Common myeloid progenitor, CD34-positive (primary cell): ENCODE measurements around the gene CXCL17.

ENCODE experiments used
- CTCF ChIA-PET: fragments of 350-600 bp; sonication (Branson Sonifier 250); formaldehyde crosslinking; loops from one replicate; lab custom pipeline; 2021; ENCODE audit warnings: antibody characterized with exemption; lab: Charles Lee
- POLR2A ChIA-PET: fragments of 350-600 bp; sonication (Branson Sonifier 250); formaldehyde crosslinking; loops from one replicate; lab custom pipeline; 2021; ENCODE audit warnings: antibody characterized with exemption; lab: Charles Lee
- DNase-seq, 3 donors: peaks; one replicate each; pipeline versions ENCODE4 v3.0.0 to v3.0.0-alpha.2; 2013
- H3K27ac ChIP-seq, 2 experiments: 1 replicate in 1 of 2; 2 replicates in 1 of 2; pipeline ENCODE4 v1.7.0; 2013; ENCODE audit warnings: inconsistent platforms in 2 of 2, low read length in 2 of 2, mild to moderate bottlenecking in 2 of 2, low read depth in 1 of 2, moderate library complexity in 1 of 2; ENCODE audit not compliant: severe bottlenecking in 2 of 2, insufficient read depth in 1 of 2, poor library complexity in 1 of 2
- H3K27me3 ChIP-seq, 5 experiments: replicated peaks in 2 of 5; 1 replicate in 3 of 5; 2 replicates in 2 of 5; pipeline versions ENCODE4 v1.6.1 to v1.7.0; 2013; ENCODE audit warnings: low read length in 4 of 5, mild to moderate bottlenecking in 2 of 5, moderate library complexity in 2 of 5, inconsistent platforms in 1 of 5; ENCODE audit not compliant: insufficient read depth in 5 of 5, control insufficient read depth in 4 of 5
- H3K36me3 ChIP-seq, 4 experiments: 1 replicate in 2 of 4; 2 replicates in 2 of 4; pipeline versions ENCODE4 v1.6.1 to v1.7.0; 2013; ENCODE audit warnings: low read length in 3 of 4, control low read depth in 1 of 4, mild to moderate bottlenecking in 1 of 4; ENCODE audit not compliant: control insufficient read depth in 4 of 4, insufficient read depth in 4 of 4
- H3K4me1 ChIP-seq, 4 experiments: 1 replicate in 3 of 4; 2 replicates in 1 of 4; pipeline versions ENCODE4 v1.6.1 to v1.7.1; 2013; ENCODE audit warnings: low read length in 3 of 4, mild to moderate bottlenecking in 3 of 4, control low read depth in 1 of 4, inconsistent platforms in 1 of 4, moderate library complexity in 1 of 4; ENCODE audit not compliant: control insufficient read depth in 4 of 4, insufficient read depth in 4 of 4; ENCODE audit errors: control extremely low read depth in 1 of 4
- H3K4me3 ChIP-seq, 7 experiments: 1 replicate in 4 of 7; 2 replicates in 3 of 7; pipeline versions ENCODE4 v1.5.1 to v1.7.0; 2013; ENCODE audit warnings: mild to moderate bottlenecking in 7 of 7, low read length in 6 of 7, moderate library complexity in 6 of 7, inconsistent platforms in 2 of 7, low read depth in 2 of 7, control low read depth in 1 of 7; ENCODE audit not compliant: insufficient read depth in 4 of 7, control insufficient read depth in 1 of 7; ENCODE audit errors: extremely low read depth in 1 of 7
- H3K9me3 ChIP-seq, 5 experiments: 1 replicate in 4 of 5; 2 replicates in 1 of 5; pipeline versions ENCODE4 v1.6.1 to v1.7.1; 2013; ENCODE audit warnings: low read length in 4 of 5, mild to moderate bottlenecking in 2 of 5, inconsistent platforms in 1 of 5, low read depth in 1 of 5, moderate library complexity in 1 of 5; ENCODE audit not compliant: control insufficient read depth in 4 of 5, insufficient read depth in 2 of 5; ENCODE audit errors: control extremely low read depth in 1 of 5
- whole genome bisulfite sequencing: methylation state at CpG from one replicate; pipeline ENCODE4 v1.1.5; 2013; ENCODE audit not compliant: insufficient coverage; 5-methylcytosine and 5-hydroxymethylcytosine counted together

The CXCL17 gene

GRCh38 chr19:42412227-42412626 lies 30.5 kb downstream of the CXCL17 start:
- ChIA-PET POLR2A (no interaction called here), CTCF (no interaction called here)
- Histone ChIP-seq H3K27me3 (no peaks in the 10 kb centered on the region), H3K9me3 (no peaks in the 10 kb centered on the region), H3K4me1 (no peaks in the 10 kb centered on the region), H3K27ac (no peak overlapping the region), H3K4me3 (no peak overlapping the region), H3K36me3 (peaks cover 2 to 18% (median 7%) of the 10 kb centered on the region in 4 experiments)
- DNase-seq, result no peak
- WGBS, result 98% methylated on average over 7 of the region's 7 CpGs

DNA sequence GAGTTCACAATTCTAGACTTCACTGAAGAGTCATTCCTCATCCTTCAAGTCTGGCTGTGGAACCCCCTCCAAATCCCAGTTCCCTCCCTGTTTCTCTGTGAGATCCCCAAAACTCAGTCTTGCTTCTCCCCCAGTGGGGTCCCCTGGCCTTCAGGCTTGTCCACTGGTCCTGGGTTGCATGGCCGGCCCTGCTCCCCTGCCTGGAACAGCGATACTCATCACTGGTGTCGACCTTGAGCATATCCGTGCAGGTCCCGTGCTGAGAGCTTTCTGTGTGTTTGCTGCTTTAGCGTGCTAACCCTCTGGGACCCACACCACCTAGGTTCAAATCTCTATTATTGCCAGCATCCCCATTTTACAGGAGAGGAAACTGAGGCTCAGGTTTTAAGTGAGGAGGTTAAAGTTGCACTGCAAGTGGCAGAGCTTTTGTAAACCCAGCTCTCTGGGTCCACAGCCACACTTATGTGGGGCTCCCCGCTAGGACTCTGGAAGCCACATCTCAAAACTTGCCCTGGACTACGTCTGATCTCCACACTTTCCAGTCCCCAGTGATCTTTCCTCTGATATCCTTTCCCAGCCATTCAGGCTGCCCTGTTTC lies 31.1 kb downstream of the CXCL17 start:
- Histone ChIP-seq H3K4me1 (no peaks in the 10 kb centered on the region), H3K4me3 (no peak overlapping the region), H3K9me3 (no peaks in the 10 kb centered on the region), H3K27ac (no peak overlapping the region), H3K36me3 (peaks cover 2 to 24% (median 9%) of the 10 kb centered on the region in 4 experiments), H3K27me3 (no peaks in the 10 kb centered on the region)
- ChIA-PET CTCF (interaction anchor here (0.9 kb wide), 1 partner anchor 8 kb away, joined by 3 read pairs; no protein-coding TSS in a partner anchor), POLR2A (no interaction called here)
- 100% methylated on average over 6 of the region's 8 CpGs for WGBS
- DNase-seq, result no peak

DNA sequence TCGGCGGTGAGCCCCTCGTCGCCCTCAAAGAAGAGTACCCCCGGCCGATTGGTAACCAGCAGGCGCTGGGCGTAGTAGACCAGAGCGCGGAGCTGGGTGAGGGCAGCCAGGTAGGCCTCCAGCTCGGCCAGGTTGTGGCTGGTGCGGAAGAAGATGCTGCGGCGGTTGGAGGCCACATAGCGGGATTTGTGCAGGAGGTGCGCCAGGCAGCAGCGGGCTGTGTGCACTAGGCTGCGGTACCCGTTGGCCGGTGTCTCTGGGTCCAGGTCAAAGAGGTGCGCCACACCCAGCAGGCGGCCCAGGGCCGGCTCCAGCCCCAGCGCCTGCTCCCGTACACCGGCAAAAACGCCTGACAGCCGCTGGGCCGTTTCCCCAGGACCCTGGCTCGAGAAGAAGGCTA lies 32.4 kb downstream of the CXCL17 start:
- no peak overlapping the region for H3K27ac ChIP-seq
- peaks cover 0 to 25% (median 11%) of the 10 kb centered on the region in 4 experiments for H3K36me3 ChIP-seq
- H3K9me3 ChIP-seq, result no peaks in the 10 kb centered on the region
- no peaks in the 10 kb centered on the region for H3K27me3 ChIP-seq
- WGBS, result 96% methylated on average over 30 of the region's 30 CpGs
- ChIA-PET POLR2A (no interaction called here), CTCF (interaction anchor here (1.7 kb wide), 1 partner anchor 9 kb away, joined by 8 read pairs; no protein-coding TSS in a partner anchor)
- no peaks in the 10 kb centered on the region for H3K4me1 ChIP-seq
- H3K4me3 ChIP-seq, result no peak overlapping the region
- no peak for DNase-seq

DNA sequence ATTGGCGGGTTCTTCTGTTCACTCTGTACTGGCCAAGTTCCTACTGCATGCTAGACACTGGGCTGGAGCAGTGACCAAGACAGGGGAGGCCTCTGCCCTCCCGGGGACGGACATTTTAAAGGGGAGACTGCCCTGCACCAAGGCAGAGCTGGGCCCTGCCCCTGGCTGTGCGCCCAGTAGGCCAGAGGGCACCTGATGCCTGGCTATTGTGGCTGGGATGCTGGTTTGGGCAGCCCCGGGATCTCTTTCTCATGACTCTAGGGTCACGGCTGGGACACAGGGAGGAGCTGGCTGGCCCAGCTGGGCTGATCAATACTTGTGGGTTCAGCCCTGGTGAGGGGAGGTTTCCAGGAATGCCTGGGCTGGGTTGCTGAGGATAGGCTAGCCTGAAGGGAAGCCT lies 33.3 kb downstream of the CXCL17 start:
- POLR2A ChIA-PET, result no interaction called here
- H3K27me3 ChIP-seq, result no peaks in the 10 kb centered on the region

GRCh38 chr19:42407816-42408175 lies 35.0 kb downstream of the CXCL17 start:
- ChIA-PET POLR2A (no interaction called here), CTCF (no interaction called here)
- Histone ChIP-seq H3K9me3 (no peaks in the 10 kb centered on the region), H3K27me3 (no peaks in the 10 kb centered on the region), H3K36me3 (peaks cover 0 to 29% (median 14%) of the 10 kb centered on the region in 4 experiments), H3K27ac (no peak overlapping the region), H3K4me1 (no peaks in the 10 kb centered on the region), H3K4me3 (no peak overlapping the region)
- 98% methylated on average over 10 of the region's 10 CpGs for WGBS
- DNase-seq, result no peak

More for the DNA sequence above, 33.3 kb downstream of the CXCL17 start:
- Histone ChIP-seq H3K27ac (no peak overlapping the region), H3K4me1 (no peaks in the 10 kb centered on the region), H3K9me3 (no peaks in the 10 kb centered on the region), H3K36me3 (peaks cover 0 to 29% (median 13%) of the 10 kb centered on the region in 4 experiments), H3K4me3 (no peak overlapping the region)
- no peak for DNase-seq
- CTCF ChIA-PET, result interaction anchor here (1.6 to 1.7 kb wide), 2 partner anchors 9 to 13 kb away, joined by 3 to 8 read pairs; no protein-coding TSS in a partner anchor
- 100% methylated on average over 6 of the region's 6 CpGs for WGBS

DNA sequence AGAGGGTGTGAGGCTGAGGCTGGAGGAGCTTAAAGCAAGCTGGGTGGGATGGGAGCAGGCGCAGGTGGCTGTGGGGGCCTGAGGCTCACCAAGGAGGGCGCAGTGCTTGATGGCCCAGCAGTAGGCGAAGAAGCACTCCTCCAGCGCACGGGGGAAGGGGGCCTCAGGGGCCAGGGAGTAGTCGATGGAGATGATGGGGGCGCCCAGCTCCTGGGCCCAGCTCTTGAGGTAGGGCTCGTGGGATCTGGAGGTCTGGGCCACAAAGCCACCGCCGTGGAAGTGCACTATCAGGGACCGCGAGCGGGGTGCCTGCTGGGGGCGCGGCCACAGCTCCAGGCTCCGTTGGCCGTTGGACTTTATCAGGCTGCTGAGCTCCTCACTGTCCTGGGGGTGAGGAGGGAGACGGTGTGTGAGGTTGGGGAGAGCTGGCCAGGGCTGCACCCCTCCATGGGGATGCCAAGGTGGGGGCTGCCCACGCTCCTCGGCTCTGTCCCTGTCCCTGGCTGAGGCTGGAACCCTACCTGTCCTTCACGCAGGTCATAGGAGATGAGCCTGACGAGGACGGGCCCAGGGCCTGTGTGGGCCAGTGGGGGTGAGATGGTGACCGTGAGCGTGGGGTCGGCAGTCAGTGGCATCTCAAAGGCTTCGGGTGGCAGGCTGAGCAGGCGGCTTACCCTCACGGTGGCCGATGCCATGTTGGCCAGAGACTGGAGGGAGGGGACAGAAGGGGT lies 35.5 kb downstream of the CXCL17 start:
- Histone ChIP-seq H3K36me3 (peaks cover 0 to 29% (median 14%) of the 10 kb centered on the region in 4 experiments), H3K4me3 (no peak overlapping the region), H3K27ac (no peak overlapping the region), H3K4me1 (peaks cover 0 to 4% (median 2%) of the 10 kb centered on the region in 4 experiments), H3K27me3 (no peaks in the 10 kb centered on the region), H3K9me3 (no peaks in the 10 kb centered on the region)
- POLR2A ChIA-PET, result no interaction called here
- WGBS, result 98% methylated on average over 22 of the region's 30 CpGs
- CTCF ChIA-PET, result interaction anchor here (0.8 to 1.3 kb wide), 4 partner anchors 10 to 26 kb away, joined by 3 to 5 read pairs (median 4); no protein-coding TSS in a partner anchor
- no peak for DNase-seq

GRCh38 chr19:42406111-42406510 lies 36.6 kb downstream of the CXCL17 start:
- ChIA-PET CTCF (interaction anchor here (1.3 kb wide), 1 partner anchor 14 kb away, joined by 5 read pairs; no protein-coding TSS in a partner anchor), POLR2A (no interaction called here)
- WGBS, result 100% methylated on average over 11 of the region's 11 CpGs
- H3K4me3 ChIP-seq, result no peak overlapping the region
- no peak overlapping the region for H3K27ac ChIP-seq
- H3K36me3 ChIP-seq, result peaks cover 0 to 29% (median 14%) of the 10 kb centered on the region in 4 experiments
- H3K4me1 ChIP-seq, result peaks cover 0 to 12% (median 10%) of the 10 kb centered on the region in 4 experiments
- H3K27me3 ChIP-seq, result no peaks in the 10 kb centered on the region
- H3K9me3 ChIP-seq, result no peaks in the 10 kb centered on the region
- no peak for DNase-seq
